ENCODE data around the gene RAB3B.

DNA sequence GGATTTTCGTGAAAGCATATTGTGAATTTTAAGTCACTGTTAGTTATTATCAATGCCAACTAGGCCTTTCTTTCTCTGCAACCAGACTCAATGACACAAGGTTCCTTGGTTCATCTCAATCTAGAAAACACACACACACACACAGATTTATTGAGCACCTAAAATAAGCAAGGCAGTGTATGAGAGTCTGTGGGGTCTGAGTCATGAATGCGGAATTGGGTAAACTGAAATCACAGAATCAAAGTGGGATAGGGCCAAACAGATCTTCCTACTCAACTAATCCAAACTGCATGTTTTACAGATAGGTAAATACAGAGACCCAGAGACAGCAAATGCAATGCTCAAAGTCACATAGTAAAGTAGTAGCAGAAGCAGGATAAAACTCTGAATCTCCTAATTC, 63.5 kb downstream of the RAB3B start:
- TF ChIP-seq, protein P1, sequence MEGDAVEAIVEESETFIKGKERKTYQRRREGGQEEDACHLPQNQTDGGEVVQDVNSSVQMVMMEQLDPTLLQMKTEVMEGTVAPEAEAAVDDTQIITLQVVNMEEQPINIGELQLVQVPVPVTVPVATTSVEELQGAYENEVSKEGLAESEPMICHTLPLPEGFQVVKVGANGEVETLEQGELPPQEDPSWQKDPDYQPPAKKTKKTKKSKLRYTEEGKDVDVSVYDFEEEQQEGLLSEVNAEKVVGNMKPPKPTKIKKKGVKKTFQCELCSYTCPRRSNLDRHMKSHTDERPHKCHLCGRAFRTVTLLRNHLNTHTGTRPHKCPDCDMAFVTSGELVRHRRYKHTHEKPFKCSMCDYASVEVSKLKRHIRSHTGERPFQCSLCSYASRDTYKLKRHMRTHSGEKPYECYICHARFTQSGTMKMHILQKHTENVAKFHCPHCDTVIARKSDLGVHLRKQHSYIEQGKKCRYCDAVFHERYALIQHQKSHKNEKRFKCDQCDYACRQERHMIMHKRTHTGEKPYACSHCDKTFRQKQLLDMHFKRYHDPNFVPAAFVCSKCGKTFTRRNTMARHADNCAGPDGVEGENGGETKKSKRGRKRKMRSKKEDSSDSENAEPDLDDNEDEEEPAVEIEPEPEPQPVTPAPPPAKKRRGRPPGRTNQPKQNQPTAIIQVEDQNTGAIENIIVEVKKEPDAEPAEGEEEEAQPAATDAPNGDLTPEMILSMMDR (conservative IDR thresholded peaks at IDR 0.05 in 1 of 2, IDR thresholded peaks at IDR 0.05 in 1 of 2; ENCODE audit: low read depth in 1 of 2, low read length in 2 of 2) = no peak
- TF ChIP-seq EZH2 (IDR thresholded peaks at IDR 0.05; ENCODE audit: low read length, missing control alignments) = no peak
